HG03565 (cell line): ENCODE data around the gene RNF212.

ENCODE experiments used
- ATAC-seq: cut with Tn5 transposase; IDR thresholded peaks from one replicate; pipeline ENCODE4 v1.9.1; 2021; ENCODE audit warnings: mild to moderate bottlenecking, moderate library complexity; ENCODE audit not compliant: unreplicated experiment

Gene RNF212

GRCh38 chr4:1022051-1022738 lies 91.2 kb downstream of the RNF212 start:
- no peak for ATAC-seq
